Measurements from ENCODE around the gene EGFR.

Gene EGFR

DNA sequence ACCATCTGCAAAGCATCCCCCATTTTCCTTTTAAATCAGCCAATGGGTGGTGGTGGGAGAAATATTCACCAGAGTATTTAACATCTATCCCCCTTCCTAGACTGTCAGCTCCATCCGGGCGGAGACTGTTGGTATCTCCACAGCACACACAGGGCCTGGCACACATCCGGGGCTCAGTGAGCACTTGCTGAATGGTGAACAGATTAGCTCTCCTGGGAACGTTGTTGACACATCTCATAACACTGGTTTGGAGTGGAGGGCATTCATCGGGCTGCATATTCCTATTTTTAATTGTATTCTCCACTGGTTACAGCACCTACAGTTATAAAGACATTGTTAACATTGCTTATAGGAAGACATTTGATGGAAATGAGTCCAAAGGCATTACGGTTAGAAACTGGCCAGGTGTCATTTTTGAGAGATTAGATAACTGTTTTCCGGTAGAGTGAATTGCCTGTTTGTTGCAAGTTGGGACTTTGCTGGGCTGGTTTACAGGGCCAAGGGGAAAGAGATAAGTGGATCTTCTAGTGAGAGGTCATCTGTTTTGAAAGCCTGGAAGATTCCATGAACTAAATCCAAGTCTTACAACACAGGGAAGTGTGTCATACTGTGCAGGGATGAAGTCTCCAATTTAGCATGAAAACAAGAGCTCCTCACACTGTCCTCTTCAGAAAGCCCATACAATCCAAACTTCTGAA is 101.8 kb downstream of the EGFR start:
- DNase-seq = no peak
- Histone ChIP-seq H3K4me3 (ENCODE audit: low read depth, low read length) (no peak overlapping the region), H3K27me3 (replicated peaks) (no peaks in the 10 kb centered on the region), H3K27ac (no peak overlapping the region), H3K36me3 (replicated peaks) (no peaks in the 10 kb centered on the region)
- TF ChIP-seq, protein P1, sequence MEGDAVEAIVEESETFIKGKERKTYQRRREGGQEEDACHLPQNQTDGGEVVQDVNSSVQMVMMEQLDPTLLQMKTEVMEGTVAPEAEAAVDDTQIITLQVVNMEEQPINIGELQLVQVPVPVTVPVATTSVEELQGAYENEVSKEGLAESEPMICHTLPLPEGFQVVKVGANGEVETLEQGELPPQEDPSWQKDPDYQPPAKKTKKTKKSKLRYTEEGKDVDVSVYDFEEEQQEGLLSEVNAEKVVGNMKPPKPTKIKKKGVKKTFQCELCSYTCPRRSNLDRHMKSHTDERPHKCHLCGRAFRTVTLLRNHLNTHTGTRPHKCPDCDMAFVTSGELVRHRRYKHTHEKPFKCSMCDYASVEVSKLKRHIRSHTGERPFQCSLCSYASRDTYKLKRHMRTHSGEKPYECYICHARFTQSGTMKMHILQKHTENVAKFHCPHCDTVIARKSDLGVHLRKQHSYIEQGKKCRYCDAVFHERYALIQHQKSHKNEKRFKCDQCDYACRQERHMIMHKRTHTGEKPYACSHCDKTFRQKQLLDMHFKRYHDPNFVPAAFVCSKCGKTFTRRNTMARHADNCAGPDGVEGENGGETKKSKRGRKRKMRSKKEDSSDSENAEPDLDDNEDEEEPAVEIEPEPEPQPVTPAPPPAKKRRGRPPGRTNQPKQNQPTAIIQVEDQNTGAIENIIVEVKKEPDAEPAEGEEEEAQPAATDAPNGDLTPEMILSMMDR (IDR thresholded peaks at IDR 0.05; ENCODE audit: low read depth, low read length, missing control alignments) = no peak
- in situ Hi-C loops (cut with HindIII; ENCODE audit: low pct_ligation_motif_present, low sequenced_read_pairs) = no loop called here

DNA sequence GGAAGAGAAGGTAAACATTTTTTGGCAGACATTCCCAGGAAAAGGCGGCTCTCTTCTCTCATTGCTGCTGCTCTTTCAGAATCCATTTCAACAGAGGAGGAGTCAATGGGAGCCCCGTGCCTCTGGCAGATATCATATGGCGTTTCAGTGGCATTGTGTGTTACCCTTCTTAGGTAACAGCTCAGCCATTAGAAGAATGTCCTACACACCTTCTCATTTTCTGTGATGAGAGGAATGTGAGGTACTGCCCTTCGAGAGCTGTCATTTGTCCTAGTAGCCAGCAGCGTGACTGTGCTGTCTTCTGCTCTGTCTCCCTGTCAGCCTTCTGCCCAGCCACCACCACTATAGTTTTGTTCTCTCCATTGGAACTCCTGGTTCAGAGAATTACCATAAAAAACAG is 102.4 kb downstream of the EGFR start:
- in situ Hi-C loops (cut with HindIII; ENCODE audit: low pct_ligation_motif_present, low sequenced_read_pairs) = no loop called here
- no peaks in the 10 kb centered on the region for H3K27me3 ChIP-seq (replicated peaks)
- no peaks in the 10 kb centered on the region for H3K36me3 ChIP-seq (replicated peaks)
- no peak overlapping the region for H3K27ac ChIP-seq
- no peak for DNase-seq
- TF ChIP-seq, protein P1 (IDR thresholded peaks at IDR 0.05; ENCODE audit: low read depth, low read length, missing control alignments) = no peak
- H3K4me3 ChIP-seq (ENCODE audit: low read depth, low read length) = no peak overlapping the region

DNA sequence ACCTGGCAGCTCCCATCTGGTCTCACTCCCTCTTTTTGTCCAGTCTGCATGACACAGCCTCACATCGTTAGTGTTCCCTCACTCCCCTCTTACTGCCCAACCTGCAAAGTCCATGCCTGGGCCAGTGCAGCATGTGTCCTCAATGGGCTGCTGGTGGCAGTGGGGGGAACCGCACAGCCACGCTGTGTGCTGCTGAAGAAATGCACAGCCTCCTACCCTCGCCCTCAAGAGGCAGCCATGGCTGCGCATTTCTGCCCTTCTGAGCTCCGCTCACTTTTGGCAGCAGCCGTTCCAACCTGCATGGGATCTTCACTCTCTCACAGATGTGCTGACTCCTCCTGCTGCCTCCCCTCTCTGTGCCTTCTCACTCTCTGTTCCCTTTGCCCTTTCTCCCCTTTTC is 103.4 kb downstream of the EGFR start:
- no peaks in the 10 kb centered on the region for H3K36me3 ChIP-seq (replicated peaks)
- no peak overlapping the region for H3K4me3 ChIP-seq (ENCODE audit: low read depth, low read length)
- TF ChIP-seq, protein P1 (IDR thresholded peaks at IDR 0.05; ENCODE audit: low read depth, low read length, missing control alignments) = no peak
- DNase-seq = no peak
- H3K27me3 ChIP-seq (replicated peaks) = no peaks in the 10 kb centered on the region
- in situ Hi-C loops (cut with HindIII; ENCODE audit: low pct_ligation_motif_present, low sequenced_read_pairs) = no loop called here
- no peak overlapping the region for H3K27ac ChIP-seq

DNA sequence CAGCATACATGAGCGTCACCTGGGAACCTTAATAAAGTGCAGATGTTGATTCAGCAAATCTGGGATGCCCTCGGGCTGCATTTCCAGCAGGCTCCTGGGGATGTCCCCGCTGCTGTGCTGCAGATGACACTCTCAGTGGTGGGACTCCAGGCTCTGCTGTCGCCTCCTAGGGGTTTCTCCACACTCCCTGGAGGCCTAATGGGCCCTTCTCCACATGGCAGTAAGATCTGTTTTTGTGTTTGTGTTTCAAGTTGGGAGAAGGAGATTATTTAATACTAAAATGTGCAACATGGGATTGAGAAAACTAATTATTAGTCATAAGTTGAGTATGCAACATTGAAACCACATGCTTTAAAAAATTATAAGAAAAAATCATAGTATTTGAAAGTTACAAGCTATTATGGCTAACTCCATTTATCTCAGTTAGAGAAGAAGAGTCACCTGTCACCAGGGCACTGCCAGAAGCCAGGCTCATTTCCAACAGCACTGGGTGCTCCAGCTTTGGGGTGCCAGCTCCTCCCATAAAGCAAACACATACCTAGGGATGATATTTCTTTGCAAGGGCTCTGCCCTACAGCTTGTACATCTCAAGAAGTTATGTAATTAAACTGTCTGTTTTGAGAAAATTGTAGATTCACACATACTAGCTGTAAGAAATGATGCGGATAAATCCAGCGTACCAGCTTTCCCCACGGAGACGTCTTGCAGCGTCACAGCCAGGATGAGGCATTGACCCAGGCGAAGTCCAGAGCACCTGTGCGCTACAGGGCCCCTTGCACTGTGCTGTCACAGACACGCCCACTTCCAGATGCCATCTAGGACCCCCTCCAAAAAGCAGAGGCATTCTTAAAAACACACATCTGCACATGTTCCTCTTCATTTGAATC is 106.4 kb downstream of the EGFR start:
- Histone ChIP-seq H3K27ac (no peak overlapping the region), H3K27me3 (replicated peaks) (no peaks in the 10 kb centered on the region)

DNA sequence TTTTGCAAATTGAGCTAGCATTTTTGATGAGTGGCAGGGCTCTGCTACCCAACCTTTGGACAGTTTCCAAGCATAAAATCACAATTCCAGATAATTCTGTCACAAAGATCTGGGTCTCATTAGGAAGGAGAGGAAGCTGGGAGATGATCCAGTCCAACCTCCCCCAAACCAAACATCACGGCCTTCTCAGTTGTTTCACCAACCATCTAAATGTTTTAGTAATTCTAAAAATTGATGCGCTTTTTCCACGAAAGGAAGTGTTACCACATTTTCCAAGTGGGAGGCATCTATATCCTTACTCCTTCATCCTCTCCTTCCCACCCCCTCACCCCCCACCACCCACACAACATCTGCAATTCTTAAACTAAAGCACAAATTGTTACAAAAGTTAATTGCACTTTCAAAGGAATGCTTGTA is 108.3 kb downstream of the EGFR start:
- no peaks in the 10 kb centered on the region for H3K27me3 ChIP-seq (replicated peaks)
- TF ChIP-seq, protein P1 (IDR thresholded peaks at IDR 0.05; ENCODE audit: low read depth, low read length, missing control alignments) = no peak
- no peak for DNase-seq
- in situ Hi-C loops (cut with HindIII; ENCODE audit: low pct_ligation_motif_present, low sequenced_read_pairs) = no loop called here
- H3K4me3 ChIP-seq (ENCODE audit: low read depth, low read length) = no peak overlapping the region
- H3K36me3 ChIP-seq (replicated peaks) = no peaks in the 10 kb centered on the region
- peak overlapping the region; percentile 99 for H3K27ac ChIP-seq

More for the DNA sequence above, 106.4 kb downstream of the EGFR start:
- in situ Hi-C loops (cut with HindIII; ENCODE audit: low pct_ligation_motif_present, low sequenced_read_pairs) = no loop called here
- DNase-seq = no peak
- TF ChIP-seq, protein P1 (IDR thresholded peaks at IDR 0.05; ENCODE audit: low read depth, low read length, missing control alignments) = peak; percentile 33
- Histone ChIP-seq H3K4me3 (ENCODE audit: low read depth, low read length) (no peak overlapping the region), H3K36me3 (replicated peaks) (no peaks in the 10 kb centered on the region)

All from brain microvascular endothelial cell (primary cell).